Retina (tissue), 1 donor: ENCODE data around the gene SAMSN1.
"Not testable (repeated sequence)": the region's sequence is repeated elsewhere in the genome, so short reads cannot be mapped to it uniquely, and the experiment has no call there.

Source experiments
- DNase-seq: peaks from one replicate; pipeline ENCODE4 v3.0.0-alpha.2; 2016

Gene SAMSN1

DNA sequence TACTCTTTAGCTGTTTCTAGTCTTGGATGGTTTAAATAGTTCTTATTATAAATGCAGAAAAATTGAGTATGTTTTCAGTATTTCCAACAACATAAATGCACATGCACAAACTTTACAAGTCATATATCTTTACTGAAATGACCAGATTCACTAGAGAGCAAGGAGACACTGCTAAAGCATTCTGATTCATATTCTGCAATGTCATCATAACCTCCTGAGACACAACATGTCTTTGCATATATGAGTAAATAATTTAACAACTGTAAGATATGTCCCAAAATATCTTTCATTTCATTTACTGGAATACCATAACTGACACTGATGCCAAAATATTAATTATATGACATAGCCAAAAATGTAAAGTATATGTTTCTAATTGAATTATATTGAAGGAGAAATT lies 16.8 kb upstream of the SAMSN1 start:
- no peak for DNase-seq

DNA sequence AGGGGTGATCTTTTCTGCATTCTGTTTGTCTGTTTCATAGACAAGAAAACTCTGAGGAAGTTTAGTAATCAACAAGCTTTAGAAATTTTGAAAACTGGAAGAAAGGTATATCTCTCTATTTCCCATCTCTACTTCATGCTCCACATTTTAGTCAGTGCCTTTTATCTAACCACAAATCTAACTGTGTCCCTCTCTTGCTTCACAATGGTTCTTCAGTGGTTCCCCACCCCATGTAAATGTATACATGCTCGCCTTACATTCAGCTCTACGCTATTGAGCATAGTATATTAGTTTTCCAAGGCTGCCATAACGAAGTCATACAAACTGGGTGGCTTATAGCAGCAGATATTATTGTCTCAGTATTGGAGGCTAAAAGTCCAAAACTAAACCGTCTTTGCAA lies 14.4 kb upstream of the SAMSN1 start:
- DNase-seq, result no peak

DNA sequence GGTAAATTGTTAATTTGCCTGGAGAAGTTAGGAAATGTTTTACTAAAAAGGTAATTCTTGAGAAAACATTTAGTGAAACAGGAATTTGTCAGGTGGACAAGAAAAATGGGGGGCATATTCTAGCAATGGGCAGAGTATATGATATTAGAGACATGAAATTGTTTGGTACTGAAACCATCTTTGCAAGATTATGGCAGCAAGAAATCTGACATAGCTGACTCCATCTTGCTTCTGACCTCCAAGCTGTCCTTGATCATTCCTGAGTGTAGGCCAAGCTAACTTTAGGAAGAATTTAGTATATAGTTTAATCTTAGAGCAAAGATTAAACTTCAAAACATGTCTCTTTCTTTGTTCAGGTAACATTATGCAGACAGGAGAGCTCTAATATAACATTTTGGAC lies 14.0 kb upstream of the SAMSN1 start:
- DNase-seq, result no peak

DNA sequence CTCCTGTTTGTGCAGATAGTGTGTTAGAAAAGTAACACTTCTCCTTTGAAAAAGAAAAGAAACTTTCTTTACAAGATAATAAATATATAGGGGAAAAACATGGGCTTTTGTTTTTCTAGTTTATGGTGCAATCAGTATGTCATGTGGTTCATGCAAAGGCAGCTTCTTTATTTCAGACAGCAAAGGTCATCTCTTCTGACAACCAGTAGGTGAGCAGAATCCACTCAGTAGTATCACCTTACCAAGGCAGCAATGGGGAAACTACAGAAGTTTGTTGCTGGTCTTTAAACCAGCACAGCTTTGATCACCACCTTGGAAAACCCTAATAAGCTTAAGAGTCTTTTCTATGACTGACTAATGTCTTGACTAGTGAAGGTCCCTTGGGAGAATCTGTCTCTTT lies 13.0 kb upstream of the SAMSN1 start:
- no peak for DNase-seq

DNA sequence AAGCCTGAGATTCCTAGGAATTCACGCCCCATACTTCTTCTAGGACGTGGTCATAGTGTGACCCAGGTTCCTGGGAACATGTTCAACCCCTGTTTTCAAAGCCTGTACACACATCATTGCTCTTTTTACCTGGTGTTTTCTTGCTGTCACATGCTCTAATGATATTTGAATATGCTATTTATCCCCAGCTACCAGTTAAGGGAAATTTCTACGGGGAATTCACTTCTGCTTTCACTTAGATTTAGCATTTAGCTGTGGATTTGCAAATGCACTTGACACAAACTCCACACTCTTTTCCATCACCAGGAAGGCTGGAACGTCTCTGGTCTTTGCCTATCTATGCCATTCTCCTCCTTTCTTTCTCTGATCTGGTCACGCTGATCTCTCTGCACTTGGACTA lies 11.3 kb upstream of the SAMSN1 start:
- DNase-seq, result no peak

DNA sequence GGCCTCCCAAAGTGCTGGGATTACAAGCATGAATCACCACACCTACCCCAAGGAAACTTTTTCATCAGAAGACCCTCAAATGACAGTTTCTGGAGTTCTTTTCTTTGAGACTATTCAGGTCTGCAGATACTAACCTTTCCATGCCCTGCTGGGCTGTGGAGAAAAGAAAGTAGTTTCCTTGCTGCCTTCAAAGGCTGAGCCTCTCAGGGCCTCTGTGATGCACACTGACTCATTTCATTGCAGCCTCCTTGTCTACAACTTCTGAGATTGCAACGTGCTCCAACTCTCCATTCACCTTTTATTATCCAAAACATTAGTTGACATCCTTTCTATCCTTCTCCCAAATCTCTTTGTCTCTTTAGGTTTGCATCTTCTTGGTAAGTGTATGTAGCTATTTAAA lies 8.8 kb upstream of the SAMSN1 start:
- DNase-seq, result no peak

DNA sequence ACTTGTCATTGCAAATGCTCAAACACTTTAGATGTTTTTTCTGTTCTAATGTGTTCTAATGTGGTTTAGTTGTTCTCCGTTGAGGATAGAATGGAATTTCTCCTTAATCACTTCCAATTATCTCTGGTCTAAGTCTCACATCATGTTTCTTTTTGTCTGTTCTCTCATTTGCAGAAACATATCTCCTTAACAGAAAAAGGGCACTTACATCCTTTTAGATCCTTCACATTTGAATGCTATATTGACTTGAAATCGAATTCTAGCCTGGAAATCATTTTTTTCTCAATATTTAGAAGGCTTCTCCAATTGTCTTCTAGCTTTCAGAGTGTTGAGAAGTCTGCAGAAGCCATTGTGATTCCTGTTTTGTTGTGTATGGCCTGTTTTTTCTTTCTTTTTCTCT lies 7.3 kb upstream of the SAMSN1 start:
- DNase-seq, result no peak

DNA sequence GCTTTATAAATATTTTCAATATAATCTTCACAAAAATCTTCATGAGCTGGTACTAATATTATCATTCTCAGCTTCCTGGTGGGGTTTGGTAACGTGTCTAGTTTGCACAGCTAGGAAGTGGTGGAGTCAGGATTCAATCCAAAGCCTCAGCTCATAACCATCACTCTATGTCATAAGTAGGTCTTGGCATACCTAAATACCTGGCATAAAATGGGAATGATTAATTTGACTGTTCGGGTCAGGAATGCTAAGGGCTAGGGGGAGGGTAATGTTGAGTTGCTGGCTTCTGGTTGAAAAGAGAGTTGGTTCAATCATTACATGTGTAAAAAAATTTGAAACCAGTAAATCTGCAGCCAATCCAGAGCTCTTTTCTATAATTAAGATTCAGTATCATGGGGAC lies 5.6 kb upstream of the SAMSN1 start:
- DNase-seq, result no peak

DNA sequence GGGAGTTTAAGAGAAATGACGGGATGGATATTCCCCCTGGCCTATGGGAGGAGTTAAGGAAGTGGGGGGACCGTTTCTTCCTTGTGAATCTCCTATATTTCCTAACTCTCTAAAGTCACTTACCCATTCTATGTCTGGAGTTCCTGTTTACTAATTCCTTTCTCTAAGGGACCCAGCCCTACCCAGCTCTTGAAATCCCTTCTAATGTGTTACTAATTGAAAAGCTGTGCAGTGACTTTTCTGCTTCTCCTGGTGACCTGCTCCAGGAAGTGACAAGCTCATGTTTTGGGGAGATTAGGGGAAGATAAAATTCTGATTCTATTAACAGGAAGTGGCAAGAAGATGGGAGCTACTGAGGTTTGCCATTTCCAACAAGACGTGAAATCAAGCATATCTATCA lies 4.0 kb upstream of the SAMSN1 start:
- no peak for DNase-seq

DNA sequence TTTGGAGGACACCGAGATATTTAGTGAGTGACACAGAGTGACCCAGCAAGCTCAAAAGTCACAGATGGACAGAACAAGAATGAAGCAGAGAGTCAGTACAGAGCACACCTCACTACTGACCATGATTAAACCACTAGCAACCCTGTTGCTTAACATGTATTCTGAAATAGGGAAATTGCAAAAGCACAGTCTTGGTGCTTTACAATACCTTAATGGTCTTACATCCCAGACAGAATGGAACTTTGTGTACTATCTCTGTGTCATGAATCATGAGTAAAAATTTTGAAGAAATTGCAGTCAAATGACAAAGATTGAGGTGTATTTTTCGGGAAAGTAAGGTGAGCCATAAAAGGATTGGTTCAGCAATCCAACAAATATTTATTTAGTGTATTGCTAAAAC lies 2.7 kb upstream of the SAMSN1 start:
- DNase-seq, result no peak

DNA sequence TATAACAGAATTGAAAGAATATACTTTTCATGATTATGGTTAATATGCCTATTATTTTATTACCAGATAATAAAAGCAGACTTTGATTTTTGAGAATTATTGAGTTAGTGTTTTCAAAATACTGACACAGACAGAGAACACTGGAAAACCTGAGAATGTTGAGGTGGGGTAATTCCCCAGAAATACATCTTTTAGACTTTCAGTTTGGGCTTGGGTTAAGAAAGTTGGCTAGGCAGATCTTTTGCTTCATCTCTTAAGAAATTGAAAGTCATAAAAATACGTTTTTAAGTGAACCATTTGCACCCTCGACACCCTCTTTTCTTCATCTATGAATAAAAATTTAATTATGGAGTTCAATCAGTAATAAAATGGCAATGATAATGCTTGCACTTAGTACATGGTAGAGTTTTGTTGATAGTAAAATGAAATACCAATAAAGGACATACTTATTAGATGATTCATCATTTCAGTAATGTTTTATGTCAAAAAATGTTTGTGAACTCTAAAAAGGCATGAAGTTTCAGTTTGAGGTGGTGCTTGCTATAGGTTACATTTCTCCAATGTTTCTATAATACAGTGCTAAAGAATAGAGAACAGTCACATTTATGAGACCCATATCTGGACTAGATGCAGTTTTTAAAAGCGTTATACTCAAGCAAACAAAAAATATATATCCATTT lies 1.9 kb upstream of the SAMSN1 start:
- no peak for DNase-seq

DNA sequence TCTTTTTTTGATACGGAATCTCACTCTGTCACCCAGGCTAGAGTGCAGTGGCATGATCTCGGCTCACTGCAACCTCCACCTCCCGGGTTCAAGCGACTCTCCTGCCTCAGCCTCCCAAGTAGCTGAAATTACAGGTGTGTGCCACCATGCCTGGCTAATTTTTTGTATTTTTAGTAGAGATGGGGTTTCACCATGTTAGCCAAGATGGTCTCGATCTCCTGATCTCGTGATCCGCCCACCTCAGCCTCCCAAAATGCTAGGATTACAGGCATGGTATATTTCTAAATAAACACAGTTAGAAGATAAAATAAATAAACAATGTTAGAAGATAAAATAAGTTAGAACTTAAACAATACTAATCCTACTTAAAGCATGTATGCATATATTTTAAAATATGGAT lies 604 bp upstream of the SAMSN1 start:
- not testable (repeated sequence) for DNase-seq

DNA sequence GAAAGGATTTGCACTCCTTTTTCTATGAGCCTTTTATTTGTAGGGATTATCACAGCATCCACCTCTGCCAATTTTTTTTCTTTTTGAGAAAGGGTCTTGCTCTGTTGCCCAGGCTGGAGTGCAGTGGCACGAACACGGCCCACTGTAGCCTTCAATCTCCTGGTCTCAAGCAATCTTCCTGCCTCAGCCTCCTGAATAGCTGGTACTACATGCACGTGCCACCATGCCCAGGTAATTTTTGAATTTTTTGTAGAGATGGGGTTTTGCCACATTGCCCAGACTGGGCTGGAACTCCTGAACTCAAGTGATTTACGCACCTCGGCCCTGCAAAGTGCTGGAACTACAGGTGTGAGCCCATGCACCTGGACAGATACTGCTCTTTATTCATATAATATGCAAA lies 2.1 kb downstream of the SAMSN1 start:
- no peak for DNase-seq

DNA sequence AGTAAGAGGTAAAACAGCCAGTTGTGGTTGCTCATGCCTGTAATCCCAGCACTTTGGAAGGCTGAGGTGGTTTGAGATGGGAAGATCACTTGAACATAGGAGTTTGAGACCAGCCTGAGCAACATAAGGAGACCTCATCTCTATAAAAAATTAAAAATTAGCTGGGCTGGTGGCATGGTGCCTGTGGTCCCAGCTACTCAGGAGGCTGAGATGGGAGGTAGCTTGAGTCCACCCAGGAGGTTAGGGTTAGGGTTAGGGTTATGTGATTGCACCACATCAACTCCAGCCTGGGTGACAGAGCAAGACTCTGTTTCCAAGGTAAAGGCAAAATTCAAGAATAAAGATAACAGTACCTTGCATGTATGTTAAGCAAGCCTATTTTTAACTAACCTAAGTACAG lies 3.5 kb downstream of the SAMSN1 start:
- DNase-seq, result no peak

DNA sequence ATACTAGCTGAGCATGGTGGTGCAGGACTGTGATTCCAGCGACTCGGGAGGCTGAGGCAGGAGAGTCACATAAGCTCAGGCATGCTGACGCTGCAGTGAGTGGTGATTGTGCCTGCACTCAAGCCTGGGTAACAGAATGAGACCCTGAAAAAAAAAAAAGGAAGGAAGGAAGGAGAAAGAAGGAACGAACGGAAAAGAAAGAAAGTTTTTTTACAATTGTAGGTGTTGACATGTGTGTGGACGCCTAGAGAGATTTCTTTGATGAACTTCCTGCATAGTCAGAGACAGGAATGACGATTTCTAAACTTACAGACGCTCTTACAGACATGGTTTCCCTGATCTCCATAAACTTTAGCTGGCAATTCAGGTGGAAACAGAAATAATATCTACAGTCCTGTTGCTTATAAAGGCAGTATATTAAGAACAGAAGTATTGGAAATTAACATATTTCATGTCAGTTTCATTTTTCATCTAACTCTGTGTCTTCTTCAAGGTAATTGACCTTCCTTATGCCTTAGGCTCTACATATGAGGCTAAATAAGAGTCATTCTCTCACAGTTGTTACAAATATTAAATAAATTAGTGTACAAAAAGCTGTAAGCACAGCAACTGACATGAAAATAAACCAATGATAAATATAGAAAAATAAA lies 4.1 kb downstream of the SAMSN1 start:
- no peak for DNase-seq

DNA sequence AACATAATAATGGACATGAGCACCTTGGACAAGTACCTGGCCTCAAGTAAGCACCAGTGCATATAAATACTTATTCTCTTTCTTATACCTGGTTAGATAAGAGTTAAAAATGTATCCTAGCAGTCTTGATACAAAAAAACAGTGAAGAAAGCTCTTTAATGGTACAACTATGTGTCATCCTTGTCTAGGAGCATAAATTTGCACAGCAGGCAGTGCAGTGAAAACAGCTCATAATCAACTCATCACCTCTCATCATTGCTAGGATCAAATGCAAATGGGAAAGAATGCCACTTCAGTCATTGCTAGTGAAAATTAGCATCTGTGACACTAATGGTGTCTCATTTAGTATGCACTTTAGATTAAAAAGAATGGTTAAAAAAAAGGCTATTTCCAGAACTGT lies 7.6 kb downstream of the SAMSN1 start:
- no peak for DNase-seq

DNA sequence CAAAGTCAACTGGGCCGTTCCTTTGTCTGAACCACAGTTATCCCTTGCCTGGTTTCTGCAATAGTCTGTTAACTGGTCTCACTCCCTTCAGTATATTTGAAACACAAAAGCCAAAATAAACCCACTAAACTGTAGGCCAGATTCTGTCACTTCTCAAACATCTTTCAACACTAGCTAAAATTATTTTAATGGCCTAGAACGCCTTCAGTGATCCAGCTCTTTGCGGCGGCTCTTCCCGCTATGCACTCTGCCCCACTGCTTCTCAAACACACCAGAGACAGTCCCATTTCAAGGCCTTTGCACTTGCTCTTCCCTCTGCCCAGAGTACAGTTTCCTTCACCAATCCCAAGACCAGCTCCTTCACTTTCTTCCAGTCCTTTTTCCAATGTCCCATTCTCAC lies 9.2 kb downstream of the SAMSN1 start:
- no peak for DNase-seq

DNA sequence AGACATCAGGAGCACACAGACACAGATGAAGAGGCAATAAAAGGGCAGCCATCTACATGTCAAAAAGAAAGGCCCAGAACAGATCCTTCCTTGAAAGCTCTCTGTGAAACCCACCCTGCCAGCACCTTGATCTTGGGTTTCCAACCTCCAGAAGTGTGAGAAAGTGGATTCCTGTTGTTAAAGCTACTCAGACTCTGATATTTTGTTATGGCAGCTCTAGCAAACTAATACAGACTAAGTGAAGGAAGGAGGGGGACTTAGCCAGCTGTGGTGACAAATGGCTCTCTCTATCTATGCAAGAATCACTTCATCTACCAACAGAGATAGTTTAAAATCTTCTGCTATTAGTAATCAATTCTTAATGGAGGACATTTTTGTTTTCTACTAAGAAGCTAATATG lies 10.4 kb downstream of the SAMSN1 start:
- DNase-seq, result no peak

DNA sequence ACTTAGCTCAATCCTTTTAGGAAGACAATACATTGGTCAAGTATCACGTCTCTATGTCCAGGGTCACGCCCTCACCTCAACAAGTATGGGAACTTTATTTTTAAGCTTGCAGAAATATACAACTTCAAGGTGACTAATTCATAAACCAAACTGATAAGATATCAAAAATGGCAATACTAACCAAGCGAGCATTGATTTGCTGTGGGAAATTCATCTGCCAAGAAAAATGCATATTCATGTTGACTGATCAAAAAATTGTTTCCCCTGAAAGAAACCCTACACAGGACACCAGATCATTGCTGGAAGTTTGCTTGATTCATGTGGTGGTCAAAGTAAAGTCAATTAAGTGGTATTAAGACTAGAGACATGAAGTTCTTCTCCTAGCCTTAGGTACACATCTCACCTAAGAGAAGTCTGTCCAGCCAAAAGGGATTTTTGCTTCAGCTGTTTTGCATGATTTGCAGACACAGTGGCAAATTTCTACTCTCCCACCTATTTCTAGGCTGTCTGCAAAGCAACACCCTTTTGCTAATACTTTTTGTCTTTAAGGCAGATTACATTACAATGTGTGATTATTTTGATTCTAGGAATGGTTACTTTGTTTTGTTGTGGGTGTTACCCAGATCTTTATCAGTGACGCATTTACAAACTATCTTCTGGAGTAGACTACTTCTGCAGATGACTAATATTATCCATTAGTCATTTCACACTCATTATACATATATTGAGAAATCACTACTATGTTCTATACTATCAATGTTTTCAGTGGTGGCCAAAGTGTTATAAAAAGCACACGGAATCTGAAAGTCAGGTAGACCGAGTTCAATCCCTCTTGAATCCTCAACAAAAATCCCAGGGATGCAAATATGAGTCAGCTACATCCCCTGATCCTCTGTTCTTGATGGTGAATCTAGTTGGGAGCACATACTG lies 12.4 kb downstream of the SAMSN1 start:
- DNase-seq, result no peak

DNA sequence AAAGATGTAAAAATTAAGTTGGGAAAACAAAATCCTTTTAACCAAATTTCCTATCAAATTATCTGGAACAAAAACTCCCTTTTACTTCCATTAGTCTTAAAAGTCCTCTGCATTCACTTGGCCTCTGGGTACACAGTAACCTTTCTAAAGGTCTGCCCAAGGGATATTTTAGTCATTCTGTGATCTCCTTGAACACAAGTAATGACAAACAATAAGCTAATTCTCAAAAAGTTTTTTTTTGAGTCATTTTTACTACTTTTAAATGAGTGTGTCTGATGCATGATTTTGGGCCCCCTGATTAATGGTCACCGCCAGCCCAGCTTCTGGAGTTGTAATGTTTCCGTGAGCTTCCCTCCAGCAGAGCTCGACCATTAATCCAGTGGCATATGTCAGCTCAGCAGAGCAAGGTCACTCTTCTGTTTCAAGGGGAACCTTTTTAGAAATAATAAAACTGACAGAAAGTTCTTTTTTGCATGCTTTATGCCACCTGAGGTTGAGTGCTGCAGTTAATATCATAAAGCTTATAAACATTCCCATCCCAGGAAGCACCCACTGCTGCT lies 14.3 kb downstream of the SAMSN1 start:
- no peak for DNase-seq

DNA sequence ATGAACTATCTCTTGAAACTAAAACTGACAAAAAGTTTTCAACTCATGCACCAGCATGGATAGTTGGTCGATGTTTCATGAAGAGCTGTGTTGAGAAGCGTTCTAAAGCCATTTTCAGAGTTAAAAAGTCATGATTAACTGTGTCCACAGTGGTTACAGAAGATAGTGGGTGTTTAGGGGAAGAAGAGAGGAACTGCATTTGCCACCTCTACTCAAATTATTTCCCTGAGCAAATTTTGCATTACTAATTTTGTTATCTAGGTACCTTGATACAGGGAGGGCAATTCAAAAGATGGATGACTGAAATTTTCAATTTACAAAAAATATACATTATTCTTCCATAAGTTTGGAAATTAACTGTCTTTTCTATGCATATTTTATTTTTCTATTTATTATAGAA lies 15.5 kb downstream of the SAMSN1 start:
- no peak for DNase-seq

DNA sequence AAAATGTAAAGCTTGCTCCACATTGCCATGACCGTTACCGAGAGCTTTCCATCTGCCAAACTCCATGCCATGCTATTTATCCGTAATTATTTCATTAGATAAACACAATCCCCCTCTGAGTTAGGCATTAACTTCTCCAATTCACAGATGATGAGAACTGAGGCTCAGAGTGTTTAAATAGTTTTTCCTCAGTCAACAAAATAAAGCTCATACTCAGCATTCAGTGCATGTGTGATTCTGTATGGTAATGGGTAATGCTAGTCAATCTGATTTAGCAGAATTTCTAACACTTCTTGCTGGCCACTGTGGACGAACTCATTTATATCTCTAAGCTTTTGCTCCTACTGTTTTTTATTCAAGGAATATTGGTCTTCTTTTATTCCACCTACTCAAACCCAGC lies 17.3 kb downstream of the SAMSN1 start:
- no peak for DNase-seq
